CD4-positive, alpha-beta T cell treated with Interleukin-1 beta for 1 hour (primary cell): ENCODE data around the gene TNFRSF1A.
A peak's percentile ranks its signal among the peaks of the same experiment; 100 is the strongest.

Experiments used
- DNase-seq, 2 donors: peaks; one replicate each; pipeline ENCODE4 v3.0.0-alpha.2; 2020 to 2022

Gene TNFRSF1A

DNA sequence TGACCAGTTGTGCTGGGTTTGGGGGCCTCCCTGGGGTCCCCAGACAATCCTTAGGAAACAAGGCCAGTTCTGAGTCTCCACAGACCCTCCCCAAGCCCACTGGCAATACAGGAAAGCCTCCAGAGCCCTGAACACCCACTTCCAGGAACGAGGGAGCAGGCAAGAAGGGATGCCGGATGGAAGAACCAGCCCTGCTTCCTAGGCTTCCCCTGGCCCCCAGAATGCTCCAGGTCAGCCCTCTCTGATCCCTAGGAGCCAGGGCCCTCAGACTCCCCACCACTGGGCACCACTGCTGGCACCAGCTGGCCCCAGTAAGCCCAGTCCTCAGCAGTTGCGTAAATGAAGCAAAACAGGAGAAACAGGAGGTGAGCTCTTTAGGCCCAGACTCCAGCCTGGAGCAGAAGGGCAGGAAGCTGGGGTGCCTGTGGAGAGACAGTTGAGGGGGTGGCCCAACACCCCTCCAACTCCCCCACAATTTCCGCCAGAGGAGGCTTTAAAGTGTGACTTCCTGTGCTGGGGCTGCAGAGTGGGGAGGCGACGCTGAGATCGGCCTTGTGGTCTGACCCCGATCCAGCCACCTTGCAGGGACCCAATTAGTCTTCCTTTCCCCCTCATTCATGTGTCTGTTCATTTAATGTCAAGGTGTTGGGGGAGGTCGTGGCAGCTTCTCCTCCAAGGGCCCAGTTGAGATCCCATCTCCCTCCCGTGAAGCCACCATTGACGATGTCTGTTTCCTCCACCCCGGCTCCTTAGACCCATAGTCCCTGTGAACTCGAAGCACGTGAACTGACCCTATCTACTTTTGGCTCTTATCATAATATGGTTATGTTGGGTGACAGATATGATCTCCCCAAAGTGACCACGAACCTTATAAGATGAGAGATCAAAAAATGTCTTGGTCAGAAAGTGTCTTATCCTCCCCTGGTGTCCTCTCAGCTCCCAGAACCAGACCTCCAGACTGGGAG, 4.7 kb downstream of the TNFRSF1A start:
- peak; percentile 65 to 73 for DNase-seq

DNA sequence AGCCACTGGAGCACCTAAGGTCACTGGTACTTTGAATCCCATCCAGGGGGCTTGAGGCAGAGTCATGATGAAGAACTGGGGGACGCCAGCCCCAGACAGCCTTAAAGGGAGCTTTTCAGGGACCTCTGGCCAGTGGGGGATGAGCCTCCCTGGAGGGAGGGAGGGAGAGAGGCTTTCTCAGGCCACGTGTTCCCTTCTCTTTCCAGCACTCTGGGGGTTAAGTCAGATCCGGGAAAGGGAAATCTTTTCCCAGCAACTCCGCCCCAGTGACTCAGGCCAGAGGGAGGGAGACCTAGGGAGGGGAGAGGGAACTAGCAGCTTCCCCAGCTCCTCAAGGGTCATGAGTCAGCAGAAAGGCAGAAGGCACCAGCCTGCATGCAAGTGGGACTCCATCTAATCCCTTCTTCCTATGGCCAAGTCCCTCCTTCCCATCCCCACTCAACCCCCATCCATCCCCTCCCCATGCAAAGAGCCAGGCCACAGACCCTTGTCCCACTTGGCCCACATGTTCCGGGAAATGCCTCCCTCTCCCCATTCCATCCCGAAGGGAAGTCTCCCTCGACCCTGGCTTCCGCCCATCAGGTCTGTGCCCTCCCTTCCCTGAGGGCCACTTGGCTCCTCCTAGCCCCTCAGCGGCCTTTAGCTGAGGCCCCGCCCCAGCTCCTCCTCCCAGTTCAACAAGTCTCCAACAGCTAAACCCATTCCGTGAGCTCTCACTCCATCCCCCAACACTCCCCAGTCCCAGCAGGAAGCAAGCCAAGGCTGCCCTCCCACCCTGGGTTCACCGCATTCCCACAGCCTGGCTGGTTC, 5.6 kb downstream of the TNFRSF1A start:
- peak; percentile 47 to 74 for DNase-seq

DNA sequence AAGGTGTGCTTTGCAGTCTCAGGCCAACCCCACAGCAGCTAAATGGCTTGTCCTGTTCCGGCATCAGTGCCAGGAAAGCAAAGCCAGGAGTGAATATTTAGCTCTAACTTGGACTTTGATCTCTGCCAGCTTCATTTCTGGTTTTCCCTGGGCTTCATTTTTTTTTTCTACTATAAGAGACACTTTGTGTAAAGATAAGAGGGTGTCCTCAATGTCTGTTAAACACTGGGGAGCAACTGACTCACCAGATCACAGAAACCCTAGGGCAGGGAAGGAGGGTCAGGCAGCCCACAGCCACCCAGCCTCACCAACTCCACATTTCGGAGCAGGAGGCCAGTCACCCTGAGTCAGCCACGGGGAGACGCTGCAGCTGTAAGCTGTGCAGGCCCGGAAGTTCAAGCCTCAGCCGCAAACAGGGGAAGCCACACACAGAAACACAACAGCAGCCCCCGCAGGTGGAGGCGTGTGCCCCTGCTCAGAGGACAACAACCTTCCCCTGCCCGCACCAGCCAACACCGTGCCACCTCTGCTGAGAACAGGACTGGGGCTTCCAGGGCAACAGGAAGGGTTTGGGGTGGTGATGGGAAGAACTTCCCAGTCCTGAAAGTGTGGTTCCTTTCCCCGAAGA, 6.3 kb downstream of the TNFRSF1A start:
- peak; percentile 83 for DNase-seq

DNA sequence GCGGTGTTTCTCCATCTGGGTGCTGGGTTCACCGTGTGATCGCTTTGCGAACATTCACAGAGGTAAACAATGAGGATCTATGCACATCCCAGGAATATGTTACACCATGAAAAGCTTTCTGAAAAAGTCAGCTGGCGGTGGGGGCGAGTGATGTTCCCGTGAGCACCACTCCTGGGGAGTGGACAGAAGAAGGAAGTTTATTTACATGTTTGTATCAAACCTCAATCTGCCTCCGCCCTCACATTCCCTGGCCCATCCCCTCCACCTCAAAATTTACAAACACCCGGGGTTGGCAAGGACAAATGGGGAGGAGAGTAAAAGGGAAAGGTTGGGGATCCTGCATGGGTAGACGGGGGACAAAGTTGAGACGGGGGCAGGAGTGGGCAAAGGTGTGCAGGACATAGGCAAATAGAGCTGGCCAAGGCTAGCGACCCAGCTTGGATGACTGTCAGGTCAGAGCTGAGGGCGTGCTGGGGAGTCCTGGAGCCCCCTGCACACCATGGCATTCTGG, 6.9 kb downstream of the TNFRSF1A start:
- DNase-seq = no peak

DNA sequence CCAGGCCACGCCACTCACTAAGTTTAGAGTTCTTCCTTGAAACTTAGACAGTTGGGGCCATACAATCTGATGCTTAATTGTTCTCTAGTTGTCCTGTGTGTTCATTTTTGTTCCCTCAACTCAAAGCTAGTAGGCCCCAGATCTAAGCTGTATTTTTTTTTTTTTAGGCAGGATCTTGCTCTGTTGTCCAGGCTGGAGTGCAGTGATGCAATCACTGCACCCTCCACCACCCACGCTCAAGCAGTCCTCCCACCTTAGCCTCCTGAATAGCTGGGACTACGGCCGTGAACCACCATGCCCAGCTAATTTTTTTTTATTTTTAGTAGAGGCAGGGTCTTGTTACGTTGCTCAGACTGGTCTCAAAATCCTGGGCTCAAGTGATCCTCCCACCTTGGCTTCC, 7.5 kb downstream of the TNFRSF1A start:
- DNase-seq = no peak

DNA sequence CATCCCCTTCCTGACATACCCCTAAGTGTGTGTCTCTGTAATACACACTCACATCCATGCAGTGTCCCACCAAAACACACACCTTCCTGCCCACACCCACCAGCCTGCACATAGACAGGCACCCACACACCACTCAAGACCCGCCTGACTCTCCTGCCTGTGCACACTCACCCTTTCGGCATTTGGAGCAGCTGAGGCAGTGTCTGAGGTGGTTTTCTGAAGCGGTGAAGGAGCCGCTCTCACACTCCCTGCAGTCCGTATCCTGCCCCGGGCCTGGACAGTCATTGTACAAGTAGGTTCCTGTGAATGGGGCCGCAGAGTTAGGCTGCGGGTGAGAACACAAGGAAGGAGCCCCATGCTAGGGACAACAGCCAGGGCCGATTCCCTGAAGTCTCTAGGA, 8.3 kb downstream of the TNFRSF1A start:
- no peak for DNase-seq

DNA sequence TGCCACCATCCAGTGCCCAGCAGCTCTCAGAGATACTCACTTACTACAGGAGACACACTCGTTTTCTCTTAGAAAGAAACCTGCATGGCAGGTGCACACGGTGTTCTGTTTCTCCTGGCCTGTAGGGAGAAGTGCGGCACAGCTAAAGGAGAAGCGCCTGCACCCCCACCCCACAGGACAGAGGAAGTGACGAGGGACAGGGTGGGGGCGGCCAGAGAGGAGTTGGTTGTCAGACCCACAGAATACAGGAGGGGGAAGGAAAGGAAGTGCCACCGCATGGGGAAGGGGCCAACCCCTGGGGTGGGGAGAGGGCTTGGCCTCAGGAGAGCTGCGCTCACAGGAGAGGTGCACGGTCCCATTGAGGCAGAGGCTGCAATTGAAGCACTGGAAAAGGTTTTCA, 8.8 kb downstream of the TNFRSF1A start:
- peak; percentile 33 to 52 for DNase-seq

DNA sequence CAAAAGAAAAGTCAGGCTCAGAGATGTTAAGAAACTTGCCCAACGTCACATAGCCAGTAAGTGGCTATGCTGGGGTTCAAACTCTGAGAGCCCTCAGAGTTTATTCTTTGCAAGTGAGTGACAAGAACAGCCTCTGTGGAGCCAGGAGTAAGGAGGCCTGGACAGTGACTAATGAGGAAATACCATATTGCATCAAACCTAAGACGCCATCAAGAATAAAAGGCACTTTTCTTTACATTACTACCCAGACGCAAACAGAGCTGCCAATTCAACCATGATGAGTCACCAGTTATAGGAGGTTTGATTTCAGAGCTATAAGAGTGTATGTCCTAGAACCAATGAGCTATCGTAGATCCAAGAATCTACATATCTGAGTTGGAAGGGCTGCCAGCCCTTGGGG, 9.4 kb downstream of the TNFRSF1A start:
- DNase-seq = peak in 1 of 2 donors; percentile 31

DNA sequence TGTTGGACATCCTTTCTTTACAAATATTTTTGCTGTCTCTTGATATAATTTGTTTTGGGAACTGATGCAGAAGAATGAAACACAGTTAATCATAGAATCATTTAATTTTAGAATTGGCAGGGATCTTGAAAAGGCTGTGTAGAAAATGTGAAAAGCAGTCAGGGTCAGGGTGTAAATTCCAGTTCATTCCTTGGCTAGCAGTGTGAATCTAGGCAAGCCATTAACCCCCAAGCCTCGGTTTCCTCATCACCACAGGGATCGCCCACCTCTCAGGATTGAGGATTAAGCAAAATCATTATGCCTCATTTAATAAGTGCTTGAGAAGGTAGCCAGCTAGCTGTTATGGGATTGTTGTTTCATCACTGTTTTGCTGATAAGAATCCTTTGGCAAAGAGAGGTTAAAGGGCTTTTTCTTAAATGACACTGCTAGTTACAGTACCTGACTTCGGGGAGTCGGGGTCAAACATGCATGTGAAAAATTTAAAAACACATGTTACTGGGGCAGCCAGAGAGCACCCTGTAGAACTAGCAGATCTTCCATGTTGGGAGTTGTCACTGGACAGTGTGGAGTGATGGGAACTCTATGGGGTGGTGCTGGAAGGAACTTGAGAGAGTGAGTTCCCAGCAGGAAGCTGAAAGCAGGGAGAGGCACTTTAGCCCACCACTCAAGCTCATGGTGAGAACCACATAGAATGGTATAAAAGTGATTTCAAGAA, 10.7 kb downstream of the TNFRSF1A start:
- no peak for DNase-seq

DNA sequence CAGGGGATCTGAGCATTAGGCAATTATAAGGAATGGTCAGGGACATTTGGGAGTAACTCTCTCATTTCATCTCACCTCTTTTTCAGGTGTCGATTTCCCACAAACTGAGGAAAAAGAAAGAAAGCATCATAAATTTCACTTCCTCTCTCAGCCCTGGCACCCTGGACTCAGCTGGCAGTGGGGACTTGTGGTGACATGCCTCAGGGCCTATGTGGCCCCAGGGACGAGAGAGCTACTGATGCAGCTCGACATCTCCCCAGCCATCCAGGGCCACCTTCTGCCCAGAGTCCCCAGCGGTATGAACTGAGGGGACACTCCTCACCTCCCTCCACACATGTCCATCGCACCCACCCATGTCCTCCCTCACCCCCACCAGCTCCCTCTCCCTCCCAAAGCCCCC, 11.7 kb downstream of the TNFRSF1A start:
- peak in 1 of 2 donors; percentile 58 for DNase-seq

DNA sequence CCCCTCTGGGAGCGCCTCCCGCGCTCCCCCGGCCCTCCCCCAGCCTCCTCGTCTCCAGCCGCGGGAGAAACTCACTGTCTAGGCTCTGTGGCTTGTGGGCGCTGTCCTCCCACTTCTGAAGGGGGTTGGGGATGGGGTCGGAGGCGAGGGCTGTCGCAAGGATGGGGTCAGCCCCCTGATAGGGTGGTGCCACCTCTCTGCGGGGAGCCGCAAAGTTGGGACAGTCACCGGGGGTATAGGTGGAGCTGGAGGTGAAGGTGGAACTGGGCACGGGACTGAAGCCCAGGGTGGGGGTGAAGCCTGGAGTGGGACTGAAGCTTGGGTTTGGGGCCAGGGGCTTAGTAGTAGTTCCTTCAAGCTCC, 12.2 kb downstream of the TNFRSF1A start:
- DNase-seq = no peak

DNA sequence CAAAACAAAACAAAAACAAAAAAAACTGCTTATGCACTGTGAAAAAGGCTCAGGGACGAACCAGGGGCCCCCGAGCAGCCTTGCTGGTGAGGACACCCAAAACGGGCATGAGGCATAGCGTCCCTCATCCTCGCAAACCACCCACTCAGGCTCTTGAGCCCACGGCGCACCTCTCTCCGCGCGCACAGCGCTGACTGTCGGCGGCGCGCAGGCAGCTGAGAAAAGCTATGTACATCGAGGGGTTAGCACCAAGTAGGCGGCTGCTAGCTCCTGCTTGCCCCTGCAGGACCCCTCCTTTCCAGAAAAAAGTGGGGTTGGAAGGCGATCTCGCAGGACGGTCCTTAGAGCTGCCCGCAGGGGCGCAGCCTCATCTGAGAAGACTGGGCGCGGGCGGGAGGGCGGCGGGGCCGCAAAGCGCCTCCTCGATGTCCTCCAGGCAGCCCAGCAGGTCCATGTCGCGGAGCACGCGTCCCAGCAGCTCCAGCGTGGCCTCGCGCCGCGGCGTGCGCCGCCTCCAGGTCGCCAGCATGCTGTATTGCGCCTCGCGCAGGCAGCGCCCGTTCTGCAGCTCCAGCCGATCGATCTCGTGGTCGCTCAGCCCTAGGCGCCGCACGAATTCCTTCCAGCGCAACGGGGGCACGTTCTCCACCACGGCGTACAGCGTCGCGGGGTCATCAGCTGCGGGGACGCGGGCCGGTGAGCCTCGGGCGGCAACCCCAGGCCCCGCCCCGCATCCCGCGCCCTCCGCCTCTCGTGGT, 12.8 kb downstream of the TNFRSF1A start:
- no peak for DNase-seq

DNA sequence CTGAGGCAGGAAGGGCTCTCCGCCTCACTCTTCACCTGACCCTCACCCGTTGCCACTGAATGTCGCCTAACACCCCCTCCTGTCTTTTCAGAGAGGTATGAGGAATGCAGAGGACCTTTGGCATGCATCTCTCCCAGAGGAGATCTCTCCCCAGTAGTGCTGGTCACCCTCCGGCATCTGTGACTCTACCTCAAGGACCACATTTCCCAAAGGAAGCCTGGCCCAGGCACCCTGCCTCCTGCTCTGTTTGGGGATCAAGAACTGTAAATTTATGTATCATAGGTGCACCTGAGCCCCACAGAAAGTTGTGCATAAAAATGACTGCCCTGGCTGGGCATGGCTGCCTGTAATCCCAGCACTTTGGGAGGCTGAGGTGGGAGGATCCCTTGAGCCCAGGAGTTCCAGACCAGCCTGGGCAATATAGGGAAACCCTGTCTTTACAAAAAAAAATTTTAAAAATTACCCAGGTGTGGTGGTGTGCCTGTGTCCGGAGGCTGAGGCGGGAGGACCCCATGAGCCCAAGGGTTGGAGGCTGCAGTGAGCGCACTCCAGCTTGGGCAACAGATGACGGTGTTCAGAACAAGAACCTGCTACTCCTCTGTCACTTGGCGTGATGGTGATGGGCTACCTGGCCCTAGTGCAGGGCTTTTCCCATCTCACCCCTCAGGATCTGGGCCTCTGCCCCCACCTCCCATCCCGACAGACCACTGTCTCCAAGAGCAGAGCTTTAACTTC, 13.7 kb downstream of the TNFRSF1A start:
- no peak for DNase-seq

DNA sequence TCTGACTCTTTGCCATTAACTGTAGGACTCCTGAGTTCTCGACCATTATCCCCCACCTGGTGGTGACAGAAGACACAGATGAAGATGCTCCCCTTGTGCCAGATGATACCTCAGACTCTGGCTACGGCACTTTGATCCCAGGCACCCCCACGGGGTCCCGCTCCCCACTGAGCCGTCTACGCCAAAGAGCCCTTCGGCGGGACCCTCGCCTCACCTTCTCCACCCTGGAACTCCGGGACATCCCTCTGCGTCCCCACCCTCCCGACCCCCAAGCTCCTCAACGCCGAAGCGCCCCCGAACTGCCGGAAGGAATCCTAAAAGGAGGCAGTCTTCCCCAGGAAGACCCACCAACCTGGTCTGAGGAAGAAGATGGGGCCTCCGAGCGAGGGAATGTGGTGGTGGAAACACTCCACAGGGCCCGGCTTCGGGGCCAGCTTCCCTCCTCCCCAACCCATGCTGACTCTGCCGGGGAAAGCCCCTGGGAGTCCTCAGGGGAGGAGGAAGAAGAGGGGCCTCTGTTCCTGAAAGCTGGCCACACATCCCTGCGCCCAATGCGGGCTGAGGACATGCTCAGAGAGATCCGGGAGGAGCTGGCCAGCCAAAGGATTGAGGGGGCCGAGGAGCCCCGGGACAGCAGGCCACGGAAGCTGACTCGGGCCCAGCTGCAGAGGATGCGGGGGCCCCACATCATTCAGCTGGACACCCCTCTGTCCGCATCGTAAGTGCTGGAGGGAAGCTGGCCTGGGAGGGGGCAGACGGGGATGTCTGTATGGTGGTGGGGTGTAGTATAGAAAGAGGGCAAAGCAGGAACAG, 14.4 kb downstream of the TNFRSF1A start:
- no peak for DNase-seq

DNA sequence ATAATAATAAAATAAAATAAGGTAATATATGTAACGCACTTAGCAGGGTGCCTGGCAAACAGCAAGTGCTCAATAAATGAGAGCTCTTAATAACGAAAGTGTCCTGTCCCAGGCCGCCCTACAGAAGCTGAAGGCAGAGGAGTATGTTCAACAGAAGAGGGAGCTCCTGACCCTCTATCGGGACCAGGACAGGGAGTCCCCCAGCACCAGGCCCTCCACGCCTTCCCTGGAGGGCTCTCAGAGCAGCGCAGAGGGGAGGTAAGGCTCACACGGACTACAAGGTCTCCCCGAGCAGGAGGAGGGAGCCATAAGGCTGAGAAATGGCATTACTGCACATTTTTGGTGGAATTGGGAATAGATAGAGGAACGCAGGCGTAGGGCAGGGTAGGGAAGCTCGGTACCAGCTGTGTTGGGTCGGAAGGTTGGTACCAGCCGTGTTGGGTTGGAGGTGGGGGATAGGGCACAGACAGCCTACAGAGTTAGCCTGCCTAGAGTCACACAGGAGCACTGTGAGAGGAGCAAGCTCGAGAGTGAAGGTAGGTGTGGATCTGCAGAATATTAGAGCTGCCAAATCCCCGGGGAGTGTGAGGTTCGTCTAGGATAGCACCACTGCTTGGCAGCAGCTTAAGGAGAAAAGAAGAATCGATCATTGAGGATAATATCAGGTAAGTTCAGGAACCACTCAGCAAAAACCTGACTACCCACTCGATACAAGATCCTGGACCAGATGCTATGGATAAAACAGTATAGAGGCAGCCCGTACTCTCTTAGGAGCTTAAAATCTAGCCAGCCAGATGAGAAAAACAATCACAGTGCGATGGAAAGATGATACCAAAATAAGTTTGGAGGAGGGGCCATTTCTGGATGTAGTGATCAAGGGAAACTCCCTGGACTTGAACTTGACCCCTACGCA, 15.3 kb downstream of the TNFRSF1A start:
- DNase-seq = peak; percentile 30 to 32

DNA sequence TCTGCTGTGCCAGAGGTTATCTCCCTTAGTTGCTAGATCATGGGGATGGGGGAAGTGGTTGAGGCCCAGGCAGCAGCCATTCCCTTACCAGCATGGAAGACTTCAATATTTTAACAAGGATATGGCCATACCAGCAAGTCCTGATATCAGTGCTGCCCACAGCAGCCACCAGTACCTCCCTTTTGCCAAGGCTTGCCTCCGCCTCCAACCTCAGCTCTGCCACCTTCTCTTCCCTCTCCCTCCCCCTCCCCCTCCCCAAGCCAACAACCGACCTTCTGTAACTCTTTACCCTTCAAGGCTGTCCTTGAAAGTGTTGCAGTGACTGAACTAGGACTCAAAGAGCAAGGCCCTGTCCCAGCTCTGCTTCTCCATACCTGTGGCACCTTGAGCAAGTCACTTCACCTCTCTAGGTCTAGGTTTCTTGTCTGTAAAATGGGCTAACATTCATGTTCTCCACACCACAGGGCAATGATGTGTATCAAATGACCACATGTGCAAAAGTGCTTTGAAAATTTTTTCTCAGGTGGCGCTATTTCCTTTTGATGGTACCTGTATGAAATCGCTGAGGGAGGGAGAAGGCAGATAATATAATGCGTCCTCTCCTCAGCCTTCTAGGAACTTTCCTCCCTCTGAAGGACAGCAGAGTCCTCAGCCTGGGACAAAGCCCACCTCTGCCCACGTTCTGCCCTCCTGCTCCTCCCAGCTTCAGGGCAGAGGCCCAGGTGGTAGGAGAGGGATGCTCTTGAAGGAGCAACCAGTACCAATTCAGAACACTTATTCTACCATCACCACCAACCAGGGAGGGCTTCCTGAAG, 16.7 kb downstream of the TNFRSF1A start:
- no peak for DNase-seq

DNA sequence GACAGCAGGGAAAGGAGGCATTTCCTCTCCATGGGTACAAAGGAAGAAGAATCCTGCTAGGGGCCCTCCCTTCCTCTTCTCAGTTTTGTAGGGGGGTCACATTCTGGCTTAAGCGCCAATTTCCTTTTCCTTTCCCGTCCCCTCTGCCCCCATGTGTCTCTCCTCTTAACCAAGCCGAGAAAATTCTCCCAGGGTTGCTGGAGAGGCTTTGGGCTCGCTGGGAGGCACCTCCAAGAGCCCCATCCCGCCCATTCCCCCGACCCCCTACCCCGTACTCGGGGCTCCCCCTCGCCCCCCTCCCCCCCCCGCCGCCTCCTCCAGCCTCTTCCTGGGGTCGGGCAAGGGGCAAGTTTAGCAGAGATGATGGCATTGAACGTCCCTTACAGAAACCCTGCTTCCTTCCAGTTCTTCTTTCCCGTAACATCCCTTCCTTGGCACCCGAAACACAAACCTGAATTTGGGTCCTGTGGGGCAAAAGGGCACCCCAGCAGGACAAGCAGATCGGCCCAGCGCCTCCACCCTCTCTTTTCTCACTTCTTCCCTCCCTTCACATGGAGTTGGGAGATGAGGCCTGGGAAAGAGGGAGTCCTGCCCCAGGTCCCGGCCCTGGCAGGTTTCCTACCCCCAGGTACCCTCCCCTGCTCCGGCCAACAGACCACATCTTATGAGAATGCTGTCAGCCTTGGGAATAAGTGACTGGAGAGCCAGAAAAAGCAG, 17.7 kb downstream of the TNFRSF1A start:
- no peak for DNase-seq
